AG04449 (cell line): ENCODE measurements around the gene HDAC1.
"Not testable (repeated sequence)": the region's sequence is repeated elsewhere in the genome, so short reads cannot be mapped to it uniquely, and the experiment has no call there.

ENCODE experiments used
- CTCF ChIA-PET: fragments of 350-600 bp; formaldehyde crosslinking; extraction: SDS; loops from one replicate; lab custom pipeline; 2021; ENCODE audit warnings: antibody characterized with exemption; lab: Yijun Ruan, JAX
- POLR2A ChIA-PET: fragments of 400-600, 350-600 bp; formaldehyde crosslinking; extraction: SDS; loops from one replicate; lab custom pipeline; 2020; ENCODE audit warnings: antibody characterized with exemption, inconsistent platforms; lab: Yijun Ruan, JAX
- DNase-seq: peaks from one replicate; pipeline ENCODE4 v3.0.0-alpha.2; 2010; ENCODE audit warnings: low read depth, low spot score
- H3K4me3 ChIP-seq: 2 replicates; pipeline ENCODE4 v1.5.1; 2011; ENCODE audit warnings: low read depth, mild to moderate bottlenecking, control low read depth, low read length
- TF ChIP-seq, protein P1 (sequence below): IDR thresholded peaks from one replicate; pipeline ENCODE4 v1.5.1; 2011; ENCODE audit warnings: mild to moderate bottlenecking, moderate library complexity, low read length, control low read depth, inconsistent platforms; ENCODE audit not compliant: insufficient read depth; ENCODE audit errors: missing control alignments

HDAC1 gene

DNA sequence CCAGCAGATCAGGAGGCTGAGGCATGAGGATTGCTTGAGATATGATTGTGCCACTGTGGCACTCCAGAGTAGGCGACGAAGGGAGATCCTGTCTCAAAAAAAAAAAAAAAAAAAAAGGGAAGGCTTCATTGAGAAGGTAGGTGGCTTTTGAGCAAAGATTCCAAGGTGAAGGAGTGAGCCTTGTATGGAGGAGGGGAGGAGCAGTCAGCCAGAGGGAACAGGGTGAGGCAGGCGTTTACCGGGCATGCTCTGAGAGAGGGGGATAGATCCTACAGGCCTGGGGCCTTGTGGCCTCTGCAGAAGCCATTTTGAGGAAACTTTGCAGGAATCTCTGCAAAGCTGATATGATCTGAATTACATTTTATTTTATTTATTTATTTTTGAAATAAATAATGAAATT lies 5.1 kb upstream of the HDAC1 start:
- ChIA-PET POLR2A (no interaction called here), CTCF (interaction anchor here (1.1 kb wide), 1 partner anchor 18 kb away, joined by 3 read pairs; no protein-coding TSS in a partner anchor)
- DNase-seq: no peak
- no peak overlapping the region for H3K4me3 ChIP-seq
- TF ChIP-seq, protein P1, sequence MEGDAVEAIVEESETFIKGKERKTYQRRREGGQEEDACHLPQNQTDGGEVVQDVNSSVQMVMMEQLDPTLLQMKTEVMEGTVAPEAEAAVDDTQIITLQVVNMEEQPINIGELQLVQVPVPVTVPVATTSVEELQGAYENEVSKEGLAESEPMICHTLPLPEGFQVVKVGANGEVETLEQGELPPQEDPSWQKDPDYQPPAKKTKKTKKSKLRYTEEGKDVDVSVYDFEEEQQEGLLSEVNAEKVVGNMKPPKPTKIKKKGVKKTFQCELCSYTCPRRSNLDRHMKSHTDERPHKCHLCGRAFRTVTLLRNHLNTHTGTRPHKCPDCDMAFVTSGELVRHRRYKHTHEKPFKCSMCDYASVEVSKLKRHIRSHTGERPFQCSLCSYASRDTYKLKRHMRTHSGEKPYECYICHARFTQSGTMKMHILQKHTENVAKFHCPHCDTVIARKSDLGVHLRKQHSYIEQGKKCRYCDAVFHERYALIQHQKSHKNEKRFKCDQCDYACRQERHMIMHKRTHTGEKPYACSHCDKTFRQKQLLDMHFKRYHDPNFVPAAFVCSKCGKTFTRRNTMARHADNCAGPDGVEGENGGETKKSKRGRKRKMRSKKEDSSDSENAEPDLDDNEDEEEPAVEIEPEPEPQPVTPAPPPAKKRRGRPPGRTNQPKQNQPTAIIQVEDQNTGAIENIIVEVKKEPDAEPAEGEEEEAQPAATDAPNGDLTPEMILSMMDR: no peak

DNA sequence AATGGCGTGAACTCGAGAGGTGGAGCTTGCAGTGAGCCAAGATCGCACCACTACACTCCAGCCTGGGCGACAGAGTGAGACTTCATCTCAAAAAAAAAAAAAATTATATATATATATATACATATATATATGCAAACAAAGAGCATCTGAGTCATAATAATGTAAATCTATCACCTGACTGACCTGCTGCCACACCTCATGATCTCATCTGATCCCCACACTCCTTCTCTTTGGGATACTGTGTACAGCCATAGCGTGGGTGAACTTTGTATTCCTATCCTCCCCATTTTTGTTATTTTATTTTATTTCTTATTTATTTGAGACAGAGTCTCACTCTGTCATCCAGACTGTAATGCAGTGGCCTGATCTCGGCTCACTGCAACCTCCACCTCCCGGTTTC lies 2.6 kb upstream of the HDAC1 start:
- CTCF ChIA-PET: no interaction called here
- TF ChIP-seq, protein P1: no peak
- H3K4me3 ChIP-seq: no peak overlapping the region
- DNase-seq: no peak
- POLR2A ChIA-PET: no interaction called here

DNA sequence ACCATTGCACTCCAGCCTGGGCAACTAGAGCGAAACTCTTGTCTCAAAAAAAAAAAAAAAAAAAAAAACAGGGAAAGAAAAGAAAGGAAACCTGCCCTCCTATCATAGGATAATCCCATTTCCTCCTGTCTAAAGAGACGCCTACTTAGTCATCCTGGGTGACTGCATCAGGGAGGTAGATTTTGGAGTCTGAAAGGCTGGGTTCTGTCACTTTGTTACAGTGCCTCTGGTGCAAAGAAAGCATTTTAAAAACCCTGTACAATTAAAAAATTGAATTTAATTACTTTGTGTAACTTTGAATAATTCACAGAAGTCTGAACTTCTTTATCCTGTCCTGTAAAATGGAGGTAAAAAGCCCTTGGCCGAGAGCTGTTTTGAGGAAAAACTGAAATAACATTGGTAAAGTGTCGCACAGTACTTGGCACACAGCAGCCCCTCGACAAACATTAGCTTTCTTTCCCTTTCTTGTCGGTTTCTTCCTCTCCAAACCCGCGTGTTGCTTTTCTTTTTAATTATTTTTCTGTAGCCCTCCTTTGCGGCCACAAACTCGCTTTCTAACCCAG lies 657 bp upstream of the HDAC1 start:
- CTCF ChIA-PET: interaction anchor here (1.4 to 2.2 kb wide), 3 partner anchors 32 to 76 kb away, joined by 3 to 9 read pairs (median 6); no protein-coding TSS in a partner anchor

DNA sequence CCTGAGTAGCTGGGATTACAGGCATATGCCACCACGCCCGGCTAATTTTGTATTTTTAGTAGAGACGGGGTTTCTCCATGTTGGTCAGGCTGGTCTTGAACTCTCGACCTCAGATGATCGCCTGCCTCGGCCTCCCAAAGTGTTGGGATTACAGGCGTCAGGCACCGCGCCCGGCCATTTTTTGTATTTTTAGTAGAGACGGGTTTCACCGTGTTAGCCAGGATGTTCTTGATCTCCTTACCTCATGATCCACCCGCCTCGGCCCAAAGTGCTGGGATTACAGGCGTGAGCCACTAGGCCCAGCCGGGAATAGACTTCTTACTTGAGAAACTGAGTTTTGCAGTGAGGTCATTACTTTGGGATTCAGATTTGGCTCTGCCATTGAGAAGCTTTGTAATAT lies 6.3 kb downstream of the HDAC1 start:
- DNase-seq, H3K4me3 ChIP-seq: not testable (repeated sequence)
- POLR2A ChIA-PET: interaction anchor here (0.6 kb wide), 1 partner anchor 93 kb away, joined by 3 read pairs; the partner anchor contains the start of gene IQCC
- CTCF ChIA-PET: interaction anchor here (0.9 kb wide), 1 partner anchor 19 kb away, joined by 5 read pairs; no protein-coding TSS in a partner anchor

More for the DNA sequence above, 657 bp upstream of the HDAC1 start:
- peak overlapping the region; percentile 97 for H3K4me3 ChIP-seq
- TF ChIP-seq, protein P1: no peak
- POLR2A ChIA-PET: interaction anchor here (0.5 to 2.9 kb wide), 9 partner anchors 11 to 146 kb away, joined by 3 to 21 read pairs (median 3); partner anchors contain the start of gene MARCKSL1
- no peak for DNase-seq

DNA sequence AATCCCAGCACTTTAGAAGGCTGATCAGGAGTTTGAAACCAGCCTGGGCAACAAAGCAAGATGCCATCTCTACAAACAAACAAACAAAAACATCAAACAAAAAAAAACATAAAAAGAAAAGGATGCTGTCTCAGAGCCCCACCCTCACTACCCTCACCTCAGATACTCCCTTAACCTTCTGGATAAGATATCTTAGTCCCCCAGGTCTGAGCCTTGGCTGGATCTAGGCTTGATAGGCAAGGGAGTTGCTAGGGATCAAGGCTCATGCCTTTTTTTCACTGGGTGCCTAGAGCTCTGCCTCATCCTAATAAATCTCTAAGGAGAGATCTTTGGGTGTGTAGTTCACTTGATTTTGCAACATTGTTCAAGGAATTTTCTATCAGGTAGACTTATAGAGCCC lies 7.4 kb downstream of the HDAC1 start:
- POLR2A ChIA-PET: no interaction called here

DNA sequence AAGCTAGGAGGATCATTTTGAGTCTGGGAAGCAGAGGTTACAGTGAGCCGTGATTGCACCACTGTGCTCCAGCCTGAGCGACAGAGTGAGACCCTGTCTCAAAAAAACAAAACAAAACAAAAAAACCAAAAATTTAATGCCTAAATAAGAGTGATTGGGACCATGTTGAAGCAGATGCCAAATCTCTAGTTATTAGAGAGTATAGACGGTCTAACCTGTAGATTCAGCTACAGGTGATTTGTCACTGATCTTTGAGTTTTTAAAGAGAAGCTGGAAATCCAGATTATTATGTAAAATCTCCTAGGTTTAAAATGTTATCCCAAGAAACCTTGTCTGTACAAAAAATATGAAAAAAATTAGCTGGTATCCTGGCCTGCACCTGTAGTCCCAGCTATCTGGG lies 11.5 kb downstream of the HDAC1 start:
- TF ChIP-seq, protein P1: no peak
- ChIA-PET POLR2A (interaction anchor here (1.2 kb wide), 1 partner anchor 12 kb away, joined by 5 read pairs; the partner anchor contains the start of gene HDAC1), CTCF (interaction anchor here (1.1 to 5.4 kb wide), 4 partner anchors 11 to 87 kb away, joined by 3 to 16 read pairs (median 6); no protein-coding TSS in a partner anchor)
- no peak for DNase-seq
- H3K4me3 ChIP-seq: no peak overlapping the region

More for the DNA sequence above, 7.4 kb downstream of the HDAC1 start:
- H3K4me3 ChIP-seq: no peak overlapping the region
- CTCF ChIA-PET: interaction anchor here (1.4 kb wide), 1 partner anchor 83 kb away, joined by 3 read pairs; no protein-coding TSS in a partner anchor
- TF ChIP-seq, protein P1: no peak
- no peak for DNase-seq
